HG02571 (cell line): Measurements from ENCODE around the gene HDGFL3.
"Not testable (repeated sequence)": the region's sequence is repeated elsewhere in the genome, so short reads cannot be mapped to it uniquely, and the experiment has no call there.

Source experiments
- ATAC-seq: cut with Tn5 transposase; IDR thresholded peaks from one replicate; pipeline ENCODE4 v1.9.1; 2021; ENCODE audit warnings: mild to moderate bottlenecking, moderate library complexity; ENCODE audit not compliant: unreplicated experiment

HDGFL3 gene

DNA sequence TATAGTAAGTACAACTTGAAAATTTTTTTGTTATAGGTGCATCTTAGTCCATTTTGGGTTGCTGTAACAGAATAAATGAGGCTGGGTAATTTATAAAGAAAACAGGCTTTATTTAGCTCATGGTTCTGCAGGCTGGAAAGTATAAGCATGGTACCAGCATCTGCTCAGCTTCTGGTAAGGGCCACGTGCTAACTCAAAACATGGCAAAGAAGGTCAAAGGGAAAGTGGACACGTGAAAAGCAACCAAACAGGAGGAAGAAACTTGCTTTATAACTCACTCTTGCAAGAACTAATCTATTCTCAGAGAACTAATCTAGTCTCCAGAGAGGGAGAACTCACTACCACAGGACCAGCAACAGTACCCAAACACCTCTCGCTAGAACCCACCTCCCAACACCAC lies 9.1 kb downstream of the HDGFL3 start:
- no peak for ATAC-seq

DNA sequence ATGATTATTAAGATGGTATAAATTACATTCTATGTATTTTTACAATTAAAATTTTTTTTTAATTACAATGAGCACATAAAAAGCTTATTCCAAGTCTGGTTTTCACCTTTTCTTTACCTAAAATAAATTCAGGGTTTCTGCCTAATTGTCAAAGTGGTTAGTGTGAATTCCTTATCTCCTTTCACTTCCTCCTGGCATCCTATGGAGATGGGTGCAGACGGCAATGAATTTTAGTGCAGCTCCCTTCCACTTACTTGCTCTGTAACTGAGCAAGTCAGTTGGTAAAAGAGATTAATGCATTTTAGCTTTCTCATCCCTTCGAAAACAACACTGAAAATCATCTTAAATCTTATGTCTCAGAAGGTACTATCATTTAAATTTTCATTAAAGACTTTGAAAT lies 13.1 kb downstream of the HDGFL3 start:
- no peak for ATAC-seq

DNA sequence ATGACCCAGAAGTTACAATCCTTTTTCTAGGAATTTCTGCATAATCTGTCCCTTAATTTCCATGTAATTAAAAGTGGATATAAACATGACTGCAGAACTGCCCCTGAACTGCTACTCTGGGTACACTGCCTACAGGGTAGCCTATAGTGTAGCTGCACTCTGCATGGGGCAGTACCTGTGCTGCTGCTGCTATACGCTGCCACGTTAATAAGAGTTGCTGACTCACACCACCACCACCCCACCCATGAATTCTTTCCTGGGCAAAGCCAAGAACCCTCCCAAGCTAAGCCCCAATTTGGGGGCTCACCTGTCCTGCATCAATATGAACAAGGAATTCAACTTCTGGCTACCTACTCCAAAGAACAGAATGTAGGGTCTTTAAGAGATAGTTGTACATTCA lies 13.9 kb downstream of the HDGFL3 start:
- ATAC-seq: no peak

DNA sequence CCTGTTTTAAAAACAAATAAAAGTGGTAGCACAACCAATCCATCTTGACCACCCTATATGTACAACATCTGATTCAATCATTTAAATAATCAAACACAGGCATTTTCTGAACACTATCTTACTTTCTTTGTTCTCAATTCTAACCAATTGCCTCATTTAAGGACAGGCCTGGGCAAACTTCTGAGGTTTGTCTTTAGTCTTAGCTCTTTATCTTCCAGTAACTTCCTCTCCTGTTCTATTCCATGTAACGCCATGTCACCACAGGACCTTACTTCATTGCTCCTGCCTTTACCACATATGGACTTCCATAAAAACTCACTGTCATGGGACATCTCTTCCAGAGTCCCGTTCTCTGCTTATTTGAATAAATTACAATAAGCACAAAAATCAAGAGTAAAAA lies 14.9 kb downstream of the HDGFL3 start:
- ATAC-seq: no peak

DNA sequence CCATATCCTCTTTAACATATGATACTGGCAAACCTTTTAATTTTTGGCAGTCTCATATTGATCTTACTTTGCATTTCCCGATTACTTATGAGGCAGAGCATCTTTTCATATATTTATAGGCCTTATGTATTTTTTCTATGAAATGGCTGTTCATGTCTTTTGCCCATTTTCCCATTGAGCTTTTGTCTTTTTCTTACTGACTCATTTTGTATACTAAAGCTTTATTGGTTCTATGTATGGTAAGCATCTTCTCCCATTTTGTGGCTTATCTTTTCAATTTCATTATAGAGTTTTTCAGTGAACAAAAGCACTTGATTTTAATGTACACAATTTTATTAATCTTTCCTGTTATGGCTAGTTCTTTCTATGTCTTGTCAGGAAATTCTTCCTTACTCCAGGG lies 17.2 kb downstream of the HDGFL3 start:
- ATAC-seq: no peak

DNA sequence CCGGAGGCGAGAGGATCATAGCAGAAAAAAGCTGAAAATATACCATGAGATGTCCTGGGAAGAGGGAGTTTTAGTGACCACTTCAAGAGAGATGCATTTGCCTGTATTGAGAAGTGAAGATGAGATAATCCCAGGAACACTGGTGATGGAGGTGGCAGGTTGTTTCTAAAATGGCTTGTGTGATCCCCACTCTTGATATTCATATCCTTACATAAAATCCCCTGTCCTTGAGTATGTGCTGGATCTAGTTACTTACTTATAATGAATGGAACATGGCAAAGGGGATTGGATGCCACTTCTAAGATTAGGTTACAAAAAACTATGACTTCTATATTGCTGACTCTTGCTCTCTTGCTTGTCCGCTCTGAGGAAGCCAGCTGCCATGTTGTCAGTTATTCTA lies 22.1 kb downstream of the HDGFL3 start:
- ATAC-seq: no peak

DNA sequence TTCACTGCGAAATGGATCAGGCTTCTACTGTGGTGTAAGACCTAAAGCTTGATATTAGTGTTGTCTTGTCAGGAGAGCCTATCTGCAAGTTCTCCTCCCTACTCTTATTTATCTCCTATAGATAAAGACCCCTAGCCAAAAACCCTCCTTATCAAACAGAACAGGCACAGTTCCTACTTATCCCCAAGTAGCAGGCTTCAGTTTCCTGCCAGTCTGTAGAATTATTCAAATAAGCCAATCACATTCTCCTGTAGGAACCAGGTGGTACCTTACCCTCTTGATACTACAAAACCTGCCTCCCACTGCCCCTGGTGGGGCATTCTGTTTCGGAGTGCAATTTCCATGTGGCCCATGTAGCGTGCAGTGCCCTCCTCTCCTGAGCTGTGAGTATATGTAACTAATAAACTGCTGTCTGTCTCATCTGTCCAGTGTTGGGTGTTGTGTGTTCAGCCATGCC lies 28.7 kb downstream of the HDGFL3 start:
- no peak for ATAC-seq

DNA sequence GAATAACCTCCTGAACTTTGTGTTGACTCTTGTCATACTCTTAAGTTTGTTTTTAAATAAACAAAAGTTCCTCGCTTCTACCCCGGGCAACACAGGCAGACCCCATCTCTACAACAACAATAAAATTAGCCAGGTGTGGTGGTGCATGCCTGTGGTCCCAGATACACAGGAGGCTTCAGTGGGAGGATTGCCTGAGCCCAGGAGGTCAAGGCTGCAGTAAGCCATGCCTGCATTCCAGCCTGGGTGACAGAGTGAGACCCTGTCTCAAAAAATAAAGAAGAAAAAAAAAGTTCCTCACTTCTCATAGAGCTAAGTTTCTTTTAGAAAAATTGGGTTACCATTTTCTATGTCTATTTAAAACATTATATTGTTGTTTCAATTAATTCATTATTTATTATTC lies 29.2 kb downstream of the HDGFL3 start:
- no peak for ATAC-seq

DNA sequence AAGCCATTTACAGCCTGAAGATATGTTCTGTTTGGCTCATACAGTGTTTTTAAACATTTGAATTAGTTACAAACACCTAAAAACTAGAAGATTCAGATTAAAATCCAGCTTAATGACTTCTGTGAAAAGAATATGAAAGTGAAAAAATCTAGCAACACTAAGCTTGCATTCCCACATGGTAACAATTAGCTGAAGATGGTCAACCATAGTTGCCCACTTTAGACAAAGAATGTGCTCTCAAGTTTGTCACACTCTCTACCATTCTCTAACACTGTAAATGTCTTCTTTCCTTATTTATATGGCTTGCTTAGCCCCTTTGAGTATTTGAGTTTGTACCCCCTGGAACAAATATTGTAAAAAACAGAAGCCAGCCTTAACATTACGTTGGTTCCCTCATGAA lies 32.7 kb downstream of the HDGFL3 start:
- no peak for ATAC-seq

DNA sequence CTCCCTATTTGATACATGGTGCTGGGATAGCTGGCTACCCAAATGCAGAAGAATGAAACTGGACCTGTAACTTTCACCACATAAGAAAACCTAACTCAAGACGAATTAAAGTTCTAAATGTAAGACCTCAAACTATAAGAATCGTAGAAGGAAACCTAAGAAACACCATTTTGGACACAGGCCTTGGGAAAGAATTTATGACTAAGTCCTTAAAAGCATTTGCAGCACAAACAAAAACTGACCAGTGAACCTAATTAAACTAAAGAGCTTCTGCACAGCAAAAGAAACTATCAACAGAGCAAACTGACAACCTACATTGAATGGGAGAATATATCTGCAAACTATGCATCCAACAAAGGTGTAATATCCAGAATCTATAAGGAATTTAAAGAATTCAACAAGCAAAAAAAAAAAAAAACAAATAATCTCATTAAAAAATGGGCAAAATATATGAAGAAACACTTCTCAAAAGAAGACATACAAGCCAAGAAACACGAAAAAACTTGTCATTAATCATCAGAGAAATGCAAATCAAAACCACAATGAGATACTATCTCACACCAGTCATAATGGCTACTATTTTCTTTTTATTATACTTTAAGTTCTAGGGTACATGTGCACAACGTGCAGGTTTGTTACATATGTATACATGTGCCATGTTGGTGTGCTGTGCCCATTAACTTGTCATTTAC lies 37.0 kb downstream of the HDGFL3 start:
- no peak for ATAC-seq

DNA sequence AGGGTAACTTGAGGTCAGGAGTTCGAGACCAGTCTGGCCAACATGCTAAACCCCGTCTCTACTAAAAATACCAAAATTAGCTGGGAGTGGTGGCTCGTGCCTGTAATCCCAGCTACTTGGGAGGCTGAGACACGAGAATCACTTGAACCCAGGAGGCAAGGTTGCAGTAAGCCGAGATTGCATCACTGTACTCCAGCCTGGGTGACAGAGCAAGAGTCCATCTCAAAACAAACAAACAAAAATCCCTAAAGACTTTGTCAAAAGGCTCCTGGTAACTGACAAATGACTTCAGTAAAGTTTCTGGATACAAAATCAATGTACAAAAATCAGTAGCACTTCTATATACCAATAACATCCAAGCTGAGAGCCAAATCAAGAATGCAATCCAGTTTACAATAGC lies 38.0 kb downstream of the HDGFL3 start:
- not testable (repeated sequence) for ATAC-seq

DNA sequence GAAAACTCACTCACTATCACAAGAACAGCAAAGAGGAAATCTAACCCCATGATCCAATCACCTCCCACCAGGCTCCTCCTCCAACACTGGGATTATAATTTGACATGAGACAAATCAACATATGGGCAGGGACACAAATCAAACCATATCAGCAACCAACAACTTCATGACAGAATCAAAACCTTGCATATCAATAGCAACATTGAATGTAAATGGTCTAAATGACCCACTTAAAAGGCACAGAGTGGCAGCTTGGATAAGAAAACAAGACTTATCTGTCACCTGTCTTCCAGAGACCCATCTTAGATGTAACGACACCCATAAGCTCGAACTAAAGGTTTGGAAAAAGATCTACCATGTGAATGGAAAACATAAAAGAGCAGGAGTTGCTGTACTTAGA lies 40.8 kb downstream of the HDGFL3 start:
- ATAC-seq: no peak

DNA sequence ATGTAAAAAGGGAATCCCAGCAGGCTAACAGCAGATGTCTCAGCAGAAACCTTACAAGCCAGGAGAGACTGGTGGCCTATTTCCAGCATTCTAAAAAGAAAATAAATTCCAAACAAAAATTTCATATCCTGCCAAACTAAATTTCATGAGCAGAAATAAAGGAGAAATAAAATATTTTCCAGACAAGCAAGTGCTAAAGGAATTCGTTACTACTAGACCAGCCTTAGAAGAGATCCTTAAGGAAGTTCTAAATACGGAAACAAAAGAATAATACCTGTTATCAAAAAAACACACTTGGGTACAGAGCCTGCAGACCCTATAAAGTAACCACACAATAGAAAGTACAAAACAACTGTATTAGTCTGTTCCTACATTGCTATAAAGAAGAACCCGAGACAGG lies 41.4 kb downstream of the HDGFL3 start:
- no peak for ATAC-seq

DNA sequence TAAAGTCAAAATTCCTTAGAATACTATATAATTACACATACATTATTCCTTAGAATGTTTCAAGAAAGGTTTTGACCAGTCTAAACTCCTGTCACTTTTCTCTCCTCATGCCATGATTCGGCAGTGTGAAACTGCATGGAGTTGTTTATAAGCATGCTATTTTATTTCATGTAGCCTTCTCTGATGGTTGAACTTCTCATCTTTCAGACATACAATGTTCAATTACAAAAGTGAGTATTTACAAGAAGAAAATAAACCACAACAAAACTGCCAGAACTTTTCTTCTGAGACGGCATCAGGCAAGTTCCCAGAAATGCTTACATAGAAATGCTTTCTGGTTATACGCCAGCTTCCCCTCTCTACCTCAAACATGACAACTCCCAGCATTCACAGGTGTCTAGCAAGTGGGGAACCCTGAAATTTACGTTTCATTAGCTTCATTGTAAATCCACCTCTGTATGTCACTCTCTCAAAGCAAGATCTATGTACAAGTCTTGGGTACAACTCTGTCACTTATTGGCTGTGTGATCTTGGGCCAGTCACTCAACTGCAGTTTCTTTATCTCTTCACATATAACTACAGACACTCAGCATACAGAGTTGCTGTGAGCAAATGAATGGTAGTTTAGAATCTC lies 42.7 kb downstream of the HDGFL3 start:
- ATAC-seq: no peak

DNA sequence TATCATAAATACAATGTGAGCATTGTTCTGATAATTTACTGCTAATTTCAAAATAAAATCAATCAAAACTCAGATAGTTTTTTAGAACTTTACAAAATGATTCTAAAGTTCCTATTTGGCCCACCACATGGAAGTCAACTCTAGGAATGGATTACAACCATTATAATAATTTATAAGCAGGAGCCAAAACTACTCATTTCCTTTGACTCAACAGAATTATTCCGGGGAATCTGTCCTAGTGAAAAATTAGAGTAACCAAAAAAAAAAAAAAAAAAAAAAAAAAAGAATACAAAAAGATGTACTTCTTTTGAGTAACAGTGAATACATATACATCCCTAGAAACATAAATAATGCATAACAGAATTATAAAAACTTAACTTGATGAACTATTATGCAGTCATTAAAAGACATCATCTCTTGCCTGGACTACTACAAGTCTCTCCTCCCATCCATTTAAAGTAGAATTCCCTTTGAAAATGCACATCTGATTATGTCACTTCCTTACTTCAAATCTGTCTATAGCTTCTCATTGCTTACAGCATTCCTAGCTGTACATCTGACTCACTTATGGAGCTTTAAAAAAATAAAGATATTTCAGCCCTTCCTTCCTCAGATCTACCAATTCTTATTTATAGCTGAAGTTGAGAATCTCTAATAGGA lies 43.4 kb downstream of the HDGFL3 start:
- no peak for ATAC-seq

DNA sequence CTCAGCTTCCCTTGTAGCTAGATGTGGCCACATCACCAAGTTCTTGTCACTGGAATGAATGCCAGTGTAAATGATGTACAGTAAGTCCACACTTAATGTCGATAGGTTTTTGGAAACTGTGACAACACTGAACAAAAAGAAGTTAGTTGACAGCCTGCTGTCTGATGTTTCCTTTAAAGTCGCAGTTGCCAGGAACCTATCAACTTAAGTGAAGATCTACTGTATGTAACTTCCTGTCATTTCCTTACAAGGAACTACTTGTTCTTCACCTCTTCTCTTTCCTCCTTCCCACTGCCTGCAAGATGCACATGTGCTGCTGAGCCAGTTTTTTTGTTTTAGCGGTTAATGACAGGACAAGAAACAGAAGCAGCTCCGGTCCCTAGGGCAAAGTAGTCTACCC lies 44.6 kb downstream of the HDGFL3 start:
- no peak for ATAC-seq

DNA sequence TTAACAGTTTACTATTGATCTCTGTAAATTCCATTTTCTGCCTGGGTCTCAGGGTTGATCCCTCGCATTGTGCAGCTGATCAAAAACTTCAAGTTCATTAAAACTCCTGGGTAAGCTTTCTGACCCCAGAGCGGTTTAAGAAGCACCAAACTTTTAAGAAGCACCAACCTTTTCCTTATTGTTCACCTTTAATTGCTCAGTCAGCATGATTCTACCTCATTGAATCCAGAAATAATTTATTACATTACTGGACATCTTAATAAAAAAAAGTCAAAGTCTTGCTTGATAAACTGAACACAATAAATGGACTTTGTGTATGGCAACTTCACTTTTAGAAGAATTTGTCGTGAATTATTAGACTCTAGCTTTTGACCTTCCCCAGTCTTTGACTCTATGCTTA lies 46.9 kb downstream of the HDGFL3 start:
- ATAC-seq: no peak

DNA sequence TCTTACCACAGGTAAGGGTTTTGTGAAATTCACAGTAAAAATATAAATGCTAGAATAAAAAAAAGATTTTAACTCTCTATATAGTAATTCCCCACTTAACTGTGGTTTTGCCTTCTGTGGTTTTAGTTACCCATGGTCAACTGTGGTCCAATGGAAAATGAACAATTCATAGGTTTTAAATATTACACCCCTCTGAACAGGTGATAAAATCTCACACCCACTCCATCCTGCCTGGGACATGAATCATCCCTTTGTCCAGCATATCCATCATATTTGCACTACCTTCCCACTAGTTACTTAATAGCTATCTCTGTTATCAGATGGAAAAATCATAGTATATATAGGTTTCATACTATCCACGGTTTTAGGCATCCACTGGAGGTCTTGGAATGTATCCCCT lies 49.2 kb downstream of the HDGFL3 start:
- no peak for ATAC-seq

DNA sequence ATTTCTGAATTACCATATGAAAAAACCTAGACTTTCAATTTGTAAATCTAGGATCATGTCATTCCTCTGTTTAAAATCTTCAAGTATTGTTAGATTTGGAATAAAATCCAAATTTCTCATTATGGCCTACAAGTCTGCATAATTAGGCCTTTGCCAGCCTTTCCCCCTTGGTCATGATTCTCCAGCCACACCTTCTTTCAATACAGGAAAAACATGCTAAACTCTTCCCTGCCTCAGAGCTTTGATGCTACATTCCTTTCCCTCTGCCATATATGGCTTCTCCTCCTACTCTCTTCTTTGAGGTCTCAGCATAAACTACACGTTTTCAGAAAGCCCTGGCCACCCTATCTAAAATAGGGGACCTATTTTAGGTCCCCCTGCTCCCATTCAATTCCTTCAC lies 51.7 kb downstream of the HDGFL3 start:
- no peak for ATAC-seq

DNA sequence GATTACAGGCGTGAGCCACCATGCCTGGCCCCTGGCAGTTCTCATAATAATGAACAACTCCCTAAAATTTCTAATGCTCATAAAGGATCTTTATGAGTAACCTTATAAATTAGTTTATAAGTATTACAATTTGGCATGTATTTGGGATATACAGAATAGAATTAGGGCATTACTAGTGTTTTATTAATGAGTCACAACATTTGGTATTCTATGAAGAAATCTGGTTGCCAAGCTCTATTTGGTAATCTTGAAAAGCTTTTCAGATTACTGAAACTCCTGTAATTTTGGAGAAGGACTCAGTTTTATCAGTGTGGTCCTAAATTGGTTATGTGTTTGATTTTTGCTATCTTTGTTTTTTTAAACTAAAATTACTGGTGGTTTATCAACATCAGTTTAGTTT lies 54.3 kb downstream of the HDGFL3 start:
- ATAC-seq: no peak

DNA sequence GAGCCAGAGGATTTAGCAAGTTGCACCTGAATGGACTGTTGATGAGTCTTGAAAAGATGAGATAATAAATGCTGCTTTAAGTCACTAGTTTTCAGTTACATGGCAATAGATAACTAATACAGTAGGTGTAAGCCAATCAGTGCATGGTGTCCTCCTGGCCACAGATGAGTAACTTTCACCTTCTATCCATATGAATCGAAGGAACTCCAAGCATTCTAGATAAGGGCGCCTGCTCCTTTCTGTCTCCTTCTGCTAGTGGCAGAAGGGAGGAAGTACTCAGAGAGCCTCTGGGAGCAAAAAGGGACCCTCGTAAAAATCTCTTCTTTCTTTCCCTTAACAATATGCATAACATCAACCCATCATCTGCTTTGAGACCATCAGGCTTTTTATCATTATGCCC lies 62.9 kb downstream of the HDGFL3 start:
- no peak for ATAC-seq

DNA sequence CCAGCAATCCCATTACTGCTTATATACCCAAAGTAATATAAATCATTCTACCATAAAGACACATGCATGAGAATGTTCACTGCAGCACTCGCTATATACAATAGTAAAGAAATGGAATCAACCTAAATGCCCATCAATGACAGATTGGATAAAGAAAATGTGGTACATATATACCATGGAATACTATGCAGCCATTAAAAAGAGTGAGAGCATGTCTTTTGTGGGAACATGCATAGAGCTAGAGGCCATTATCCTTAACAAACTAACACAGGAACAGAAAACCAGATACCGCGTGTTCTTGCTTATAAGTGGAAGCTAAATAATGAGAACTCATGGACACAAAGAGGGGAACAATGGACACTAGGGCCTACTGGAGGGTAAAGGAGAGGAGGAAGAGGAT lies 65.5 kb downstream of the HDGFL3 start:
- not testable (repeated sequence) for ATAC-seq
